Renal pelvis (tissue), 4 donors: ENCODE measurements around the gene GPC1. TPM values are rescaled to one million over a fixed set of nuclear protein-coding genes. Genes with fewer than 3 reads are reported as not detected.
"Not testable (repeated sequence)": the region's sequence is repeated elsewhere in the genome, so short reads cannot be mapped to it uniquely, and the experiment has no call there.

Experiments used
- DNase-seq: peaks from one replicate; pipeline ENCODE4 v3.0.0-alpha.2; 2013
- polyA plus RNA-seq, 3 donors: library from polyadenylated mRNA; unstranded; fragments of 120-200 nt; gene quantifications; one replicate each; pipeline ENCODE4 v1.2.1, GENCODE V29; 2013; ENCODE audit not compliant: insufficient read length in 3 of 3

GPC1 gene
- polyA plus RNA-seq, 3 donors = 32.0 to 46.8 (median 46.6) TPM

GRCh38 chr2:240497082-240497481 lies 61.6 kb downstream of the GPC1 start:
- not testable (repeated sequence) for DNase-seq

GRCh38 chr2:240498171-240498957 lies 62.9 kb downstream of the GPC1 start:
- no peak for DNase-seq

GRCh38 chr2:240498958-240499260 lies 63.4 kb downstream of the GPC1 start:
- DNase-seq = no peak

GRCh38 chr2:240499309-240500301 lies 64.1 kb downstream of the GPC1 start:
- DNase-seq = no peak

- no peak for DNase-seq
Observed at GRCh38 chr2:240500561-240501423, 65.3 kb downstream of the GPC1 start.

GRCh38 chr2:240501531-240501991 lies 66.1 kb downstream of the GPC1 start:
- DNase-seq = no peak

GRCh38 chr2:240502059-240502429 lies 66.6 kb downstream of the GPC1 start:
- no peak for DNase-seq

- DNase-seq = no peak
Observed at GRCh38 chr2:240502430-240503121, 67.1 kb downstream of the GPC1 start.

- DNase-seq = no peak
Observed at GRCh38 chr2:240503375-240503774, 67.9 kb downstream of the GPC1 start.

- DNase-seq = no peak
Observed at GRCh38 chr2:240503848-240504247, 68.4 kb downstream of the GPC1 start.

- DNase-seq = no peak
Observed at GRCh38 chr2:240505910-240506309, 70.4 kb downstream of the GPC1 start.

GRCh38 chr2:240506406-240507059 lies 71.1 kb downstream of the GPC1 start:
- DNase-seq = no peak

GRCh38 chr2:240507060-240507777 lies 71.8 kb downstream of the GPC1 start:
- DNase-seq = no peak

- DNase-seq = no peak
Observed at GRCh38 chr2:240507778-240508251, 72.4 kb downstream of the GPC1 start.

GRCh38 chr2:240508832-240509545 lies 73.5 kb downstream of the GPC1 start:
- DNase-seq = no peak

- no peak for DNase-seq
Observed at GRCh38 chr2:240509667-240510512, 74.4 kb downstream of the GPC1 start.

GRCh38 chr2:240510513-240511210 lies 75.2 kb downstream of the GPC1 start:
- DNase-seq = no peak
